Kidney (tissue), 14 donors: Measurements from ENCODE around the gene ST8SIA6. TPM values are rescaled to one million over a fixed set of nuclear protein-coding genes. Genes with fewer than 3 reads are reported as not detected.

Source experiments
- DNase-seq, 5 donors: peaks; one replicate each; pipeline ENCODE4 v3.0.0-alpha.2; 2013 to 2020
- FAIRE-seq: peaks from 2 replicates; lab custom pipeline; 2012; peaks lifted over from hg19 to GRCh38; lab: Jason Lieb, UNC
- H3K27ac ChIP-seq, 2 donors: one replicate each; pipeline ENCODE4 v1.7.0; 2013; ENCODE audit warnings: low read depth in 2 of 2, low read length in 2 of 2, inconsistent platforms in 1 of 2
- H3K27me3 ChIP-seq: one replicate; pipeline ENCODE4 v1.7.1; 2013; ENCODE audit warnings: low read length, inconsistent platforms; ENCODE audit not compliant: control insufficient read depth, insufficient read depth
- H3K36me3 ChIP-seq, 3 donors: one replicate each; pipeline versions ENCODE4 v1.7.0 to v1.7.1; 2013; ENCODE audit warnings: low read length in 3 of 3, control low read depth in 1 of 3, inconsistent platforms in 1 of 3; ENCODE audit not compliant: insufficient read depth in 3 of 3, control insufficient read depth in 2 of 3
- H3K4me1 ChIP-seq, 3 donors: one replicate each; pipeline versions ENCODE4 v1.7.0 to v1.7.1; 2013; ENCODE audit warnings: low read length in 3 of 3, inconsistent platforms in 1 of 3, low read depth in 1 of 3; ENCODE audit not compliant: control insufficient read depth in 2 of 3, insufficient read depth in 2 of 3
- H3K4me3 ChIP-seq, 3 donors: one replicate each; pipeline versions ENCODE4 v1.7.0 to v1.8.1; 2013; ENCODE audit warnings: low read length in 3 of 3, control low read depth in 1 of 3, inconsistent platforms in 1 of 3
- H3K9ac ChIP-seq, 3 donors: one replicate each; pipeline versions ENCODE4 v1.7.0 to v1.7.1; 2013; ENCODE audit warnings: low read length in 3 of 3, control low read depth in 1 of 3, inconsistent platforms in 1 of 3
- H3K9me3 ChIP-seq, 3 donors: one replicate each; pipeline versions ENCODE4 v1.7.0 to v1.7.1; 2013; ENCODE audit warnings: low read length in 3 of 3, control low read depth in 1 of 3, inconsistent platforms in 1 of 3; ENCODE audit not compliant: control insufficient read depth in 2 of 3, insufficient read depth in 1 of 3
- intact Hi-C: fragments of 100-400 bp; cut with DNase I; formaldehyde crosslinking; loops from one replicate; pipeline ENCODE4 v1.11.1; 2022
- polyA plus RNA-seq: library from polyadenylated mRNA; stranded (reverse); fragments of 350-450 nt; fragmentation: Illumina TruSeq; extraction: RNeasy Lipid Tissue Mini Kit (QIAGEN cat#74804); gene quantifications from one replicate; pipeline ENCODE4 v1.2.3, GENCODE V29; 2014; ENCODE audit warnings: low read depth, low replicate concordance; ENCODE audit not compliant: insufficient read depth
- total RNA-seq: library from RNA; stranded (reverse); fragmentation: NEBNext Ultra II Directional; extraction: Animal tissue kit (Norgen Biotek cat#: 25700); gene quantifications from one replicate; pipeline ENCODE4 v1.2.1, GENCODE V29; 2021
- TF ChIP-seq, protein P1 (sequence below): IDR thresholded peaks from 3 replicates; pipeline ENCODE4 v1.5.1; 2012; ENCODE audit warnings: mild to moderate bottlenecking, moderate library complexity, borderline replicate concordance; ENCODE audit not compliant: insufficient read depth; ENCODE audit errors: extremely low read depth
- donor health status: control.
- donor health status: control.
- donor health status: control.
- donor health status: control.
- donor health status: control.
- donor health status: DM: yes; HTN: yes; CAD: no.
- donor health status: Normal renal cell carcinoma (clear cell type).

ST8SIA6 gene
- total and polyA plus RNA-seq, 2 donors from 2014 or later, result 0.22 to 0.91 TPM

GRCh38 chr10:17381502-17382142 is 72.8 kb downstream of the ST8SIA6 start:
- Histone ChIP-seq H3K36me3 (no peaks in the 10 kb centered on the region), H3K27ac (no peak overlapping the region), H3K4me3 (no peak overlapping the region), H3K27me3 (no peaks in the 10 kb centered on the region), H3K9ac (no peak overlapping the region), H3K4me1 (no peaks in the 10 kb centered on the region), H3K9me3 (no peaks in the 10 kb centered on the region)
- TF ChIP-seq, protein P1, sequence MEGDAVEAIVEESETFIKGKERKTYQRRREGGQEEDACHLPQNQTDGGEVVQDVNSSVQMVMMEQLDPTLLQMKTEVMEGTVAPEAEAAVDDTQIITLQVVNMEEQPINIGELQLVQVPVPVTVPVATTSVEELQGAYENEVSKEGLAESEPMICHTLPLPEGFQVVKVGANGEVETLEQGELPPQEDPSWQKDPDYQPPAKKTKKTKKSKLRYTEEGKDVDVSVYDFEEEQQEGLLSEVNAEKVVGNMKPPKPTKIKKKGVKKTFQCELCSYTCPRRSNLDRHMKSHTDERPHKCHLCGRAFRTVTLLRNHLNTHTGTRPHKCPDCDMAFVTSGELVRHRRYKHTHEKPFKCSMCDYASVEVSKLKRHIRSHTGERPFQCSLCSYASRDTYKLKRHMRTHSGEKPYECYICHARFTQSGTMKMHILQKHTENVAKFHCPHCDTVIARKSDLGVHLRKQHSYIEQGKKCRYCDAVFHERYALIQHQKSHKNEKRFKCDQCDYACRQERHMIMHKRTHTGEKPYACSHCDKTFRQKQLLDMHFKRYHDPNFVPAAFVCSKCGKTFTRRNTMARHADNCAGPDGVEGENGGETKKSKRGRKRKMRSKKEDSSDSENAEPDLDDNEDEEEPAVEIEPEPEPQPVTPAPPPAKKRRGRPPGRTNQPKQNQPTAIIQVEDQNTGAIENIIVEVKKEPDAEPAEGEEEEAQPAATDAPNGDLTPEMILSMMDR, result no peak
- intact Hi-C loops, result no loop called here
- DNase-seq (no peak), FAIRE-seq (peak; percentile 69)

- intact Hi-C loops, result no loop called here
- Histone ChIP-seq H3K27ac (no peak overlapping the region), H3K4me1 (no peaks in the 10 kb centered on the region), H3K4me3 (no peak overlapping the region), H3K36me3 (no peaks in the 10 kb centered on the region), H3K27me3 (no peaks in the 10 kb centered on the region), H3K9ac (no peak overlapping the region), H3K9me3 (no peaks in the 10 kb centered on the region)
- FAIRE-seq (no peak), DNase-seq (no peak)
- TF ChIP-seq, protein P1, result no peak
These were observed 73.5 kb downstream of the ST8SIA6 start for GRCh38 chr10:17380888-17381287.

DNA sequence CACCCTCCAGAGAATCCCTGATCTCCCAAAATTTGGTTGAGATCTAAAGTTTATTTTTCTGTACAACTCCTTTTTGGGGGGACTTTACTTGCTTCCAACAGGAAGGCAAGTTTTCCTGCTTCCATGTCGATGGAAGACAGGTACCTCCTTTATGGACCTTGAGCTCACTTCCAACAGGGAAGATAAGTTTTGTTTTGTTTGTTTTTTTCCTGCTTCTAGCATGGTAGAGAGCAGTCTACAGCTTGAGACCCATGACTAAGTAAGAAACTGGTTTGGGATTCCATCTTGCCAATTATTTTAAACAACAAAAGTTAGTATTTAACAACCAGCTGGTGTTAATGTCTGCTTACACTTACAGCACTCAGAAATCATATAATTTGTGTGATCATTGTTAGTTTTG is 74.4 kb downstream of the ST8SIA6 start:
- no peak for FAIRE-seq
- Histone ChIP-seq H3K9me3 (no peaks in the 10 kb centered on the region), H3K27me3 (no peaks in the 10 kb centered on the region), H3K36me3 (no peaks in the 10 kb centered on the region), H3K9ac (no peak overlapping the region), H3K4me1 (no peaks in the 10 kb centered on the region), H3K4me3 (no peak overlapping the region), H3K27ac (no peak overlapping the region)
- TF ChIP-seq, protein P1, result no peak
- intact Hi-C loops, result no loop called here
- DNase-seq, result no peak
